NCI-H510A treated with DMSO at 0.1 percent for 48 hours (cell line): ENCODE measurements around the gene SETBP1.

ENCODE experiments used
- DNase-seq: peaks from one replicate; lab custom pipeline; 2025; lab: John Stamatoyannopoulos, UW

SETBP1 gene

GRCh38 chr18:44968336-44968735 lies 287.6 kb downstream of the SETBP1 start:
- no peak for DNase-seq

GRCh38 chr18:44969214-44969795 lies 288.6 kb downstream of the SETBP1 start:
- no peak for DNase-seq

- no peak for DNase-seq
These were observed 292.6 kb downstream of the SETBP1 start for GRCh38 chr18:44973282-44973681.

- no peak for DNase-seq
These were observed 293.5 kb downstream of the SETBP1 start for GRCh38 chr18:44974174-44974573.

GRCh38 chr18:44977856-44978255 lies 297.2 kb downstream of the SETBP1 start:
- no peak for DNase-seq

GRCh38 chr18:44979748-44980147 lies 299.1 kb downstream of the SETBP1 start:
- DNase-seq = no peak

GRCh38 chr18:44981121-44981520 lies 300.4 kb downstream of the SETBP1 start:
- DNase-seq = no peak

- no peak for DNase-seq
These were observed 306.2 kb downstream of the SETBP1 start for GRCh38 chr18:44986933-44987332.

GRCh38 chr18:44987371-44987770 lies 306.7 kb downstream of the SETBP1 start:
- DNase-seq = no peak

GRCh38 chr18:44988821-44989587 lies 308.3 kb downstream of the SETBP1 start:
- DNase-seq = no peak

GRCh38 chr18:44996261-44996660 lies 315.6 kb downstream of the SETBP1 start:
- no peak for DNase-seq

- DNase-seq = no peak
These were observed 316.5 kb downstream of the SETBP1 start for GRCh38 chr18:44997174-44997573.

- DNase-seq = no peak
These were observed 317.7 kb downstream of the SETBP1 start for GRCh38 chr18:44998360-44998759.

GRCh38 chr18:45004546-45005080 lies 323.9 kb downstream of the SETBP1 start:
- no peak for DNase-seq

GRCh38 chr18:45006934-45007333 lies 326.2 kb downstream of the SETBP1 start:
- DNase-seq = no peak

- DNase-seq = no peak
These were observed 326.8 kb downstream of the SETBP1 start for GRCh38 chr18:45007531-45007930.

GRCh38 chr18:45008694-45009413 lies 328.2 kb downstream of the SETBP1 start:
- DNase-seq = no peak

- no peak for DNase-seq
These were observed 329.1 kb downstream of the SETBP1 start for GRCh38 chr18:45009756-45010155.

GRCh38 chr18:45012286-45012685 lies 331.6 kb downstream of the SETBP1 start:
- DNase-seq = no peak

- no peak for DNase-seq
These were observed 333.4 kb downstream of the SETBP1 start for GRCh38 chr18:45014047-45014501.

- no peak for DNase-seq
These were observed 335.1 kb downstream of the SETBP1 start for GRCh38 chr18:45015788-45016128.

- no peak for DNase-seq
These were observed 338.8 kb downstream of the SETBP1 start for GRCh38 chr18:45019469-45019868.

- no peak for DNase-seq
These were observed 342.8 kb downstream of the SETBP1 start for GRCh38 chr18:45023519-45023918.
